Measurements from ENCODE around the gene GFOD1.

DNA sequence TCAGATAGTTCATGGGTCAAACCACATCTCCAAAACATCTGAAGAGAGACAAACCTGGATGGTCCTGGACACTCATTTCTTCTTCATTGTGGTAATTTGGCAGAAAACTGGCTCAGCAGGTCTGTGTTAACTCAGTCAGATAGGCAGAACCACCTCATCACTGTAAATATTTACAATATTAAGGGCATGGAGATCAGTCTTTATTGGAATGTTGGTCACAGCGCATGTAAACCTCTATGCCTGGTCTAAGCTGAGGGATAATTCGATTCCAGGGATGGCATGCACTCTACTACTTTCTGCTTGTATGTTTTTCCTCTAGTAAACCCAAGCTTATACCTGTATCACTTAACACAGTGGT is 155.1 kb downstream of the GFOD1 start:
- TF ChIP-seq POLR2A (IDR thresholded peaks at IDR 0.05), result no peak
- no peak for TF ChIP-seq POLR2AphosphoS5 (IDR thresholded peaks at IDR 0.05)
- TF ChIP-seq CTCF (IDR thresholded peaks at IDR 0.05 in 8 of 11, conservative IDR thresholded peaks at IDR 0.05 in 3 of 11), result no peak
